22Rv1 (cell line): ENCODE measurements around the gene RAE1.

Experiments used
- H3K27ac ChIP-seq: fragments of 450-650 bp; 2 replicates; pipeline ENCODE4 v1.5.1; 2017
- CTCF ChIP-seq: fragments of 450-650 bp; IDR thresholded peaks from 2 replicates; pipeline ENCODE4 v1.5.1; 2017; ENCODE audit warnings: mild to moderate bottlenecking
- ZFX ChIP-seq: fragments of 450-650 bp; IDR thresholded peaks from 2 replicates; pipeline ENCODE4 v1.6.1; 2017; ENCODE audit warnings: antibody characterized with exemption, borderline replicate concordance

The RAE1 gene

GRCh38 chr20:57374931-57375651 is 24.0 kb downstream of the RAE1 start:
- H3K27ac ChIP-seq, result no peak overlapping the region
- TF ChIP-seq ZFX, result no peak
- TF ChIP-seq CTCF, result no peak

GRCh38 chr20:57375652-57376230 is 24.7 kb downstream of the RAE1 start:
- TF ChIP-seq CTCF (no peak), ZFX (no peak)
- H3K27ac ChIP-seq, result no peak overlapping the region

GRCh38 chr20:57377350-57377749 is 26.3 kb downstream of the RAE1 start:
- TF ChIP-seq CTCF (no peak), ZFX (no peak)
- H3K27ac ChIP-seq, result no peak overlapping the region

- no peak overlapping the region for H3K27ac ChIP-seq
- TF ChIP-seq ZFX (no peak), CTCF (no peak)
Observed at GRCh38 chr20:57378107-57378506, 27.1 kb downstream of the RAE1 start.

GRCh38 chr20:57378646-57379262 is 27.7 kb downstream of the RAE1 start:
- TF ChIP-seq ZFX, result no peak
- no peak for TF ChIP-seq CTCF
- H3K27ac ChIP-seq, result no peak overlapping the region

- H3K27ac ChIP-seq, result no peak overlapping the region
- TF ChIP-seq ZFX, result no peak
- TF ChIP-seq CTCF, result no peak
Observed at GRCh38 chr20:57379263-57379647, 28.2 kb downstream of the RAE1 start.

- H3K27ac ChIP-seq, result no peak overlapping the region
- TF ChIP-seq CTCF (no peak), ZFX (no peak)
Observed at GRCh38 chr20:57380081-57380750, 29.2 kb downstream of the RAE1 start.
